ENCODE measurements around the gene TPSD1.
"Not testable (repeated sequence)": the region's sequence is repeated elsewhere in the genome, so short reads cannot be mapped to it uniquely, and the experiment has no call there.

Gene TPSD1

GRCh38 chr16:1220841-1221627 is 34.8 kb upstream of the TPSD1 start:
- in situ Hi-C loops (cut with MboI; ENCODE audit: low sequenced_read_pairs): no loop called here

GRCh38 chr16:1221628-1222552 is 34.0 kb upstream of the TPSD1 start:
- in situ Hi-C loops (cut with MboI; ENCODE audit: low sequenced_read_pairs): no loop called here

DNA sequence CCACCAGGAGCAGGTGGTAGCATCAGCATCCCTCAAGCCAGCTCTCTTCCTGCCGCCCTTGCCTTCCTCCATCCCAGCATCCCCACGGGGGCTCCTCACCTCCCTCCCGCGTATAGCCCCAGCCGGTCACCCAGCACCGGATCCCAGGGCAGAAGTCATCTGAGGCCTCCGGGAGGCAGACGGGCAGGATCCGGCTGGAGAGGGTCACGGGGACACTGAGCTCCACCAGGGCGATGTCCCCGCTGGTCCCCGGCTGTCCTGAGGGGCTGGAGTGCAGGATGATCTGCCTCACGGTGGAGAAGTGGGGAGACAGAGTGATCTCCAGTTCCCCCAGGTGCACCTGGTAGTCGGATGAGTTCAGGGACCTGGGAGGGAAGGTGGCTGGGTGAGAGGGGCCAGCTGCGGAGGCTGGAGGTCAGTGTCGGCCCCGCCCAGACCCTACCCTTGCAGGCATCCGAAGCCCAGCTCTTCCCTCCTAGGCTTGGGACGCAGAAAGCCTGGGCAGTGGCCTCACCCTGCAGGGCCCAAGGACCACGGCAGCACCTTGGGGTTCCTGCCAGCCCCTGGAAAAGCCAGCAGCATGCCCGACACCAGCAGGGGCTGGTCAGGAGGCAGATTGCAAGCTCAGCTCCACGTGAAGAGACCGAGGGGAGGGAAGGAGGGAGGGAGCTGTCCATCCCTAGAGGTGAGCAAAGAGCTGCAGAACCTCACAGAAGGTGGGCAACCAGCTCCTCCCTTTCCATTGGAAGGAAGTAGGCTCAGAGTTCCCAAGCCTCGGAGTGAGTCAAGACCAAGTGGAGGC is 33.1 kb upstream of the TPSD1 start:
- in situ Hi-C loops (cut with MboI; ENCODE audit: low sequenced_read_pairs): no loop called here

DNA sequence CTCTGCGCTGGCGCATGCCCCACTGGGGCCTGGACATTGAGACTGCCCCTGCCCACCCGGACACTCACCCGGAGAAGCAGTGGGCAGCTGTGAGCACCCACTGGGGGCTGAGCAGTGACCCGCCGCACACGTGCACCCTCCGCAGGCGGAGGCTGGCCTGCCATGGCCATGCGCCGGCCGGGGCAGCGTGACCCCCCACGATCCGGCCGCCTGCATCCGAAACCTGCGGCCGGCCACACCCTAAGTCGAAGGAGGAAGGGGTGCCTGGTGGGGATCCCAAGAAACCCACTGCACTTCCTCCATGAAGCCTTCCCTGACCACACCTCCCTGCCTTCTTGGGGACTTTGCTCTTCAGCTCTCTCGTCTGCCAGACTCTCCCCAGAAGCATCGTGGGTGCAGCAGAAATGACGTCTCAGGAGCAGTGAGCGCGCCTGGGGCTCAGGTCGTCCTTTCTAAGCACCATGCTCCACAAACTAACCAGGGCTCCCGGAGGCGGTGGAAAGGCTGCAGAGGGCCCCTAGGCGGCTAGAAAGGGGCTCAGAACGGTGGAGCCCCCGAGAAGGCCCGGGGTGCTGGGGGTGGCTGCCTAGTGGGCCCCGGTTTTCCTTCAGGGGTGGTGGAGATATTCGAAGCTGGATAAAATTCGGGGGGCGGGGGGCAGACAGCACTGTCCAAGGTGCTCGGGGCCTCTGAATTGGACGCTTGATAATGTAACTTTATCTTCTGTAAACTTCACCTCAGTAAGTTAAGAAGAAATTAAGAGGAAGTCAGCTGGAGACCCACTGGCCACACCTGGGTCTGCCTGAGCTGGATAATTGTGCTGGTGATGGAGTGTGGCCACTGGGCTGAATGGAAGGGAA is 32.3 kb upstream of the TPSD1 start:
- in situ Hi-C loops (cut with MboI; ENCODE audit: low sequenced_read_pairs): no loop called here

GRCh38 chr16:1224558-1224957 is 31.3 kb upstream of the TPSD1 start:
- in situ Hi-C loops (cut with MboI; ENCODE audit: low sequenced_read_pairs): no loop called here

DNA sequence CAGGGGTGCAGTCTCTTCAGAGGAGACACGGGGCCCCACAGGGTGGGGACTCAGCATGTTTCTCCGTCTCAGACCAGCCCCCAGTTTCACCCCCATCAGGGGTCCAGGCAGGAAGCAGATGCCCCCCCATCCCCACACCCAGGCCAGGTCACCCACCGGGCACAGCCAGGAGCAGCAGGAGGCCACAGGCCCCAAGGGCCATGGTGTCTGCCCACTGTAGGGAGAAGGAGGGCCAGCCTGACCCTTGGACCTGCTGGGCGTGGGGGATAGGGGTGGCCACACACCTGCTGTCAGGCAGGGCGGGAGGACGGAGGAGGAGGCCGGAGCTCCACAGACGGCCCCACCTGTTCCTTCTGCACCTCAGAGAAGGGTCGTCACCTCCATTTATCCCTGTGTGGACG is 30.8 kb upstream of the TPSD1 start, which contains the start of gene TPSG1:
TSS of gene TPSG1 (minus strand) at position 218 of the 401 bp plus-strand sequence. CDS start at position 202, 16 bp downstream.
- in situ Hi-C loops (cut with MboI; ENCODE audit: low sequenced_read_pairs): no loop called here

DNA sequence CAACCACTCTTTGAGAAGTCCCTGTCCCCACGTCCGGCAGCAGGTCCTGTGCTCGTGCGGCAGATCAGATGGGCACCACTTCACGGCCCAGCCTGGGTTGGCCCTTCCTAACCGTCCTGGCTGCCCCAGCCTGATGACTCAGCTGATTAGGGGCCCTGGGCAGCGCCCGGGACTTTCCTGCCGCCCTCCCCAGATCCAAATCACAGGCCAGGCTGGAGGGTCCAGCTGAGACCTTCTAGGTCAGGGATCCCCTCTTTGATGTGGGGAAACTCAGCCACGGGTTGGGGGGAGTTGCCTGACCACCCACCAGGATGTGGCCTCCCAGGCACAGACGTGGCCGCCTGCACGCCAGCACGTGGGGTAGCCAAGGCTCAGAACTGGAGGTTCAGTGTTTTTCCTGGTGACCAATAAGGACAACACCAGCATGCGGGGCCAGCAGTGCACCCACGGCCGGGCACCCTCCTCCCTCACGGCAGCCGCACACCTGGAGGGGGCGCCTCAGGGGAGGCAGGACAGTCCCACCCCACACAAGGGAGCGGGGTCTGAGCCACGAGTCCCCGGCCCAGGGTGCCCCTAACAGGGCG is 30.0 kb upstream of the TPSD1 start:
- in situ Hi-C loops (cut with MboI; ENCODE audit: low sequenced_read_pairs): not testable (repeated sequence)

- in situ Hi-C loops (cut with MboI; ENCODE audit: low sequenced_read_pairs): not testable (repeated sequence)
Observed at GRCh38 chr16:1226692-1227091, 29.2 kb upstream of the TPSD1 start.

DNA sequence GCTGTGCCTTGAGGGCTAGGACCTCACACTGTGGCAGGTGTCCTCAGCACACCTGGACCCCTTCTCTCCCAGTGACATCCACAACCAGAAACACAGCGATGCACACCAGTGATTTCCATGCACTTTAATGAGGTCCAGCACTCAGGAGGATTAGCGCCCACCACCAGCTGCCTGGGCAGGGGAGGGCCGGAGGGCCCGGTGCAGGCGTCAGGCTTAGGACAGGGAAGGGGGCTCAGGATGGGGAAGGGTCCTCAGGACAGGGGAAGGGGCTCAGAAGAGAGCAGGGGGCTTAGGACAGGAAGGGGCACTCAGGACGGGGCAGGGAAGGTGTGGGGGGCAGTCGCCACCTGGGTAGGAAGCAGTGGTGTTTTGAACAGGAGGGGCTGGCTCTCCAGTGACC is 27.6 kb upstream of the TPSD1 start:
- in situ Hi-C loops (cut with MboI; ENCODE audit: low sequenced_read_pairs): not testable (repeated sequence)

- in situ Hi-C loops (cut with MboI; ENCODE audit: low sequenced_read_pairs): not testable (repeated sequence)
Observed at GRCh38 chr16:1229476-1229875, 26.4 kb upstream of the TPSD1 start.

DNA sequence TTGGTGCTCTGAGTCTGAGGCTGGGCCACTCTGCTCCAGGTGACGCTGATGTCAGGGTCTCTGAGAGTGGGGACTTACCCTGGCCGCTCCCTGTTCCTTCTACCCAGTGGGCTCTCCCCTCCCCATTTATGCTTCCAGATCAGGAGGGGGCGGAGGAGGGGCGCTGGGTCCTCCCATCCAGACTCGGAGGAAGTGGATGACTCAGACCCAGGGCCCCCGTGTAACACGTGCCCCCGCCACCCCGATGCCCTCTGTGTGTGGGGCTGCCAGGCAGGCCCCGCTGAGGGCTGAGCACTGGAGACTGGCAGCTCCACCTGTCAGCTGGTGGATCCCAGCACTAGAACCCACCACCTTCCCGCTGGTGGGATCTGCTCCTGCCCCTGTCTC is 25.8 kb upstream of the TPSD1 start, which contains the start of gene TPSB2:
TSS of gene TPSB2 (minus strand) at position 101 of the 387 bp plus-strand sequence. CDS start 233 bp downstream, outside the sequence.
- in situ Hi-C loops (cut with MboI; ENCODE audit: low sequenced_read_pairs): not testable (repeated sequence)

DNA sequence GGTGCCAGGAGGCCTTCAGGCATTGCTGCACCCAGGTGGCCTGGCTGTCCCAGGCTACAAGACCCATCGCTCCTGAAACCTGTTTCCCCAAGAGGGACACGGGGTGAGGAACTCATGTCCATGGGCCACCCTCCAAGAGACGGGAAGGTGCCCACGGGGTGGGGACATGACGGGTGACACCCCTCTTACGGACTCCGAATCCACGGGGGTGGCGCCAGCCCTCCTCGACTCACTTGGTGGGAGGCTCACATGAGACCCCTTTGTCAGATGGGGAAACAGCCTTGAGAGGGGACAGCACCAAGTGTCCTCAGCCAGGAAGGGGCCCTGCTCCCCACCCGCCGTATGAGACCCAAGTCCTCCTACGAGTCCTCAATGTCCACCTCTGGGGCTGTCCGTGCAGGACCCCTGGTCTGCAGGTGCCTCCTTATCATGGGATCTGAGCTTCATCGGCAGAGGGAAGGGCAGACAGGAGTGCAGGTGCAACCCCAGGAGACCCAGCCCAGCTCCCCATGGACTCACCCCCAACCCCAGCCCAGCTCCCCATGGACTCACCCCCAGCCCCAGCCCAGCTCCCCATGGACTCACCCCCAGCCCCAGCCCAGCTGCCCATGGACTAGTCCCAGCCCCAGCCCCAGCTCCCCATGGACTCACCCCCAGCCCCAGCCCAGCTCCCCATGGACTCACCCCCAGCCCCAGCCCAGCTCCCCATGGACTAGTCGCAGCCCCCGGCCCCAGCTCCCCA is 25.2 kb upstream of the TPSD1 start:
- in situ Hi-C loops (cut with MboI; ENCODE audit: low sequenced_read_pairs): not testable (repeated sequence)

DNA sequence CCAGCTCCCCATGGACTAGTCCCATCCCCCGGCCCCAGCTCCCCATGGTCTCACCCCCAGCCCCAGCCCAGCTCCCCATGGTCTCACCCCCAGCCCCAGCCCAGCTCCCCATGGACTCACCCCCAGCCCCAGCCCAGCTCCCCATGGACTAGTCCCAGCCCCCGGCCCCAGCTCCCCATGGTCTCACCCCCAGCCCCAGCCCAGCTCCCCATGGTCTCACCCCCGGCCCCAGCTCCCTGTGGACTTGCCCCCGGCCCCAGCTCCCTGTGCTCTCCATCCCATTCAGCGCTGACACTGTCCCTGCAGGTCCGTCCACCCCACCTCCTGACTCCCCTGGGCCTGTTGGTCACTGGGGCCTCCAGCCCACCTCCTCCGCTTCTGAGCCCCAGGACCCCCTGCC is 24.6 kb upstream of the TPSD1 start:
- in situ Hi-C loops (cut with MboI; ENCODE audit: low sequenced_read_pairs): not testable (repeated sequence)

DNA sequence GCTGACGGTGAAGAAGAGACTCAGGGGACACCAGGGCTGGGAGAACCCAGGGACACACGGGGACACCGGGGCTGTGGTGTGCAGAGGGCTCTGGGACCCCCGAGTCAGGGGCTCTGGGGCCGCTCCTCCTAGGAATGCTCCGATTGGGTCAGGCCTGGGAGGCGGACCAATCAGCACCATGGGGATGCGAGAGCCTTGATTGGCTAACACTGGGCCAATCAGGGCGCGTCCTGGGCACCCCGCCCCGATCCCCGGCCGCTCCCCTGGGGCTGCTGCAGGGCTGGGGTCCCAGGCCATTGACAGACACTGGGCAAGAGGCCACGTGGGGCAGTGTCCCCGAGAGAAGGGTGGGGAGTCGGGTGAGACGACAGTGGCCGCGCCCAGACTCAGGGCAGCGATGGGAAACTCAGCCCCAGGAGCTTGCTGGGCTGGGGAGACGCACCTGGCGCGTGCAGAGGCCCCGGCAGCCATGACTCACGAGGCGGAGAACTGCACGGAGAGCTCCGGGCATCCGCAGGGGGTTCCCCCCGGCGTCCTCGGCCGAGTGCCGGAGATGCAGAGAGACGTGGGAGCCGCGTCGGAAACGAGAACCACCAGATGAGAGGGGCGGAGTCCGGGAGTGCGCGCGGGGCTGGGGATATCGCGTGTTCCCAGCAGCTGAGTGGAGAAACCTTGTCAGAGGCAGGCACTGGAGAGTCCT is 23.7 kb upstream of the TPSD1 start:
- in situ Hi-C loops (cut with MboI; ENCODE audit: low sequenced_read_pairs): not testable (repeated sequence)

DNA sequence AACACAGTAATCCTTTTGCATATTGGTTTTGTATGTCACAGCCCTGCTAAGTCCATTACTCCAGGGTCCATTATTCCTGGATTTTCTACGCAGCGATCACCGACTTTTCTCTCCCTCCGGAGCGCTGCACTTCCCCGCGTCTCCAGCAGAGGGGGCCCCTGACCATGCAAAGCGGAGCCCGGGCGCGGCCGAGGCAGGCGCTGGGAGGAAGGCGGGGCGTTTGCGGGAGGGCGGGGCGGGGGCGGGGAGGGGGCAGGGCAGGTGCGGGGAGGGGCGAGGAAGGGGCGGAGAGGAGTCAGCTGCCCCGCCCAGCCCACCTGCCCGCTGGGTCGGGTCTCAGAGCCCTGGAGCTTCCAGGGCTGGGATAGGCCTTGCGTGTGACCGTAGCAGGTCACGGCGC is 19.2 kb upstream of the TPSD1 start:
- in situ Hi-C loops (cut with MboI; ENCODE audit: low sequenced_read_pairs): not testable (repeated sequence)

- in situ Hi-C loops (cut with MboI; ENCODE audit: low sequenced_read_pairs): no loop called here
Observed at GRCh38 chr16:1237990-1238389, 17.9 kb upstream of the TPSD1 start.

DNA sequence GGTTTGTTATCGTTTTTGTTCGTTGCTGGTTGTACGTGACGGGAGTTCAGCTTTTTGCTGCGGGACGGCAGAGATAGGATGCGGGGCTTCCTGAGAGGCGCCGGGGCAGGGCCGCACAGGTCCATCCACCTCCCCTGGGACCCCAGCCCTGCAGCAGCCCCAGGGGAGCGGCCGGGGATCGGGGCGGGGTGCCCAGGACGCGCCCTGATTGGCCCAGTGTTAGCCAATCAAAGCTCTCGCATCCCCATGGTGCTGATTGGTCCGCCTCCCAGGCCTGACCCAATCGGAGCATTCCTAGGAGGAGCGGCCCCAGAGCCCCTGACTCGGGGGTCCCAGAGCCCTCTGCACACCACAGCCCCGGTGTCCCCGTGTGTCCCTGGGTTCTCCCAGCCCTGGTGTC is 17.0 kb upstream of the TPSD1 start:
- in situ Hi-C loops (cut with MboI; ENCODE audit: low sequenced_read_pairs): not testable (repeated sequence)

GRCh38 chr16:1239575-1239974 is 16.3 kb upstream of the TPSD1 start:
- in situ Hi-C loops (cut with MboI; ENCODE audit: low sequenced_read_pairs): not testable (repeated sequence)
